Neural progenitor cell (in vitro differentiated cells): ENCODE data around the gene RPL14.
"Not testable (repeated sequence)": the region's sequence is repeated elsewhere in the genome, so short reads cannot be mapped to it uniquely, and the experiment has no call there.

ENCODE experiments used
- CTCF ChIP-seq: fragments of 200-600 bp; sonication (generic); IDR thresholded peaks from 2 replicates; pipeline ENCODE4 v1.5.1; 2017; ENCODE audit warnings: antibody characterized with exemption, mild to moderate bottlenecking
- EZH2 ChIP-seq: fragments of 200-600 bp; sonication (generic); IDR thresholded peaks from 2 replicates; pipeline ENCODE4 v1.6.1; 2017; ENCODE audit warnings: antibody characterized with exemption, mild to moderate bottlenecking, moderate library complexity

GRCh38 chr3:40460481-40460880 is 3.3 kb downstream of the RPL14 start:
- not testable (repeated sequence) for TF ChIP-seq EZH2, CTCF
